Adrenal gland (tissue), 5 donors: ENCODE results near the gene MTMR6.

ENCODE experiments used
- POLR2A ChIP-seq, 2 donors: fragments of 450-650 bp; IDR thresholded peaks; one replicate each; pipeline ENCODE4 v1.6.1; 2017; ENCODE audit warnings: antibody characterized with exemption in 2 of 2, mild to moderate bottlenecking in 2 of 2, moderate library complexity in 1 of 2
- TF ChIP-seq, protein P1 (sequence below), 6 experiments: fragments of 450-650 bp in 4 of 6; fragments of 200-600 bp in 2 of 6; sonication (generic) in 1 of 6; IDR thresholded peaks; 1 replicate in 5 of 6; 2 replicates in 1 of 6; pipeline versions ENCODE4 v1.5.1 to v1.8.0; 2016 to 2021; ENCODE audit warnings: antibody characterized with exemption in 6 of 6, mild to moderate bottlenecking in 2 of 6, moderate library complexity in 1 of 6
- donor health status: DM: no; HTN: no; CAD: no.

DNA sequence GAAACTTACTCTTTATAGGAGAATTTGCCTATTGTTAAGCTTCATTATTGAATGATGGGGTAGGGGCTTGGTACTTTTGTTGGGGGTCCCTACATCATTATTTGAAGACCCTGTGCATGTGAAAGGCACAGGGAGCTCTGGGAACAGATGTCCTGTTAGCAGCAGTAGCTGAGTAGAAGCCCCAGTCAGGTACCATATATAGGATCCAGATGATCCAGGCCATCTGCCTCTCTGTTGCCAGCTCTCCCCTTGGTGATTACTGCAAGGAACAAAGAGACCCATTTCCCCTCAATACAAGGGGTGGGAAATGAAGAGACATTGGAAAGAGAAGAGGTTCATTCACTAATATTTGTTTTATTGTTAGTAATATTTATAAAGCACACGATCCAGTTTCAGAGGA, 4.4 kb upstream of the MTMR6 start:
- TF ChIP-seq, protein P1, sequence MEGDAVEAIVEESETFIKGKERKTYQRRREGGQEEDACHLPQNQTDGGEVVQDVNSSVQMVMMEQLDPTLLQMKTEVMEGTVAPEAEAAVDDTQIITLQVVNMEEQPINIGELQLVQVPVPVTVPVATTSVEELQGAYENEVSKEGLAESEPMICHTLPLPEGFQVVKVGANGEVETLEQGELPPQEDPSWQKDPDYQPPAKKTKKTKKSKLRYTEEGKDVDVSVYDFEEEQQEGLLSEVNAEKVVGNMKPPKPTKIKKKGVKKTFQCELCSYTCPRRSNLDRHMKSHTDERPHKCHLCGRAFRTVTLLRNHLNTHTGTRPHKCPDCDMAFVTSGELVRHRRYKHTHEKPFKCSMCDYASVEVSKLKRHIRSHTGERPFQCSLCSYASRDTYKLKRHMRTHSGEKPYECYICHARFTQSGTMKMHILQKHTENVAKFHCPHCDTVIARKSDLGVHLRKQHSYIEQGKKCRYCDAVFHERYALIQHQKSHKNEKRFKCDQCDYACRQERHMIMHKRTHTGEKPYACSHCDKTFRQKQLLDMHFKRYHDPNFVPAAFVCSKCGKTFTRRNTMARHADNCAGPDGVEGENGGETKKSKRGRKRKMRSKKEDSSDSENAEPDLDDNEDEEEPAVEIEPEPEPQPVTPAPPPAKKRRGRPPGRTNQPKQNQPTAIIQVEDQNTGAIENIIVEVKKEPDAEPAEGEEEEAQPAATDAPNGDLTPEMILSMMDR (IDR thresholded peaks at IDR 0.05), result no peak
- no peak for TF ChIP-seq POLR2A (IDR thresholded peaks at IDR 0.05)
